ENCODE measurements around the gene KLHDC10. TPM values are rescaled to one million over a fixed set of nuclear protein-coding genes. Genes with fewer than 3 reads are reported as not detected.

Gene KLHDC10
- total and polyA plus RNA-seq, 2 of the 13 experiments (the other 11 are each of a cell fraction or from before 2014, with no cell fraction given), result 11.9 to 21.6 TPM

DNA sequence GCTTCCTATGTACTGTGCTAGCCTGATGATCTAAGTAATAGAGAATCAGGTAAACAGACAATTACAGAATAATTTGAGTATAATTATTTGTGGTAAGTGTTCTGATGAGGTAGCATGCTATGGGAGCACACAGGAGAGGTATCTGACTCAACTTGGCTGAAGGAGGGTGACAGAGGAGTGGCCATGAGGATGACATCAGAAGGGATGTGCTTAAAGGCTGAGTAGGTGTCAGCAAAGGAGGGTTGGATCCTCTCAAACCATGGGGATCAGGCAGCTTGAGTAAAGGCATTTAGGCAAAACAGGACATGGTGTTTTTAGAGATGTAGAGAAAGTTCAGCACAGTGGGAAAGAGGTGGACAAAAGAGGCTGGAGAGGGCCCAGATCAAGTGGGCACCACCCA, 29.0 kb downstream of the KLHDC10 start:
- ATAC-seq, result no peak
- no peak for FAIRE-seq
- H2AFZ ChIP-seq (ENCODE audit: low read length), result no peak overlapping the region
- ChIA-PET CTCF (ENCODE audit: low intra/inter-chr PET ratio, low total read pairs) (no interaction called here), POLR2A (no interaction called here)
- H3K4me1 ChIP-seq (ENCODE audit: insufficient read depth, low read length), result no peaks in the 10 kb centered on the region
- H4K20me1 ChIP-seq (ENCODE audit: insufficient read depth, low read length), result no peaks in the 10 kb centered on the region
- no TSS peak for BruUV-seq (replicated peaks)
- in situ Hi-C loops (cut with HindIII; ENCODE audit: extremely low pct_ligation_motif_present, low pct_unique_long_range_greater_than_20kb) (no loop called here), intact Hi-C loops (cut with micrococcal nuclease; ENCODE audit: unreplicated experiment) (no loop called here)
- H3K9ac ChIP-seq (ENCODE audit: insufficient read depth, low read depth, low read length), result no peak overlapping the region
- H3K4me3 ChIP-seq (replicated peaks in 1 of 3; ENCODE audit: insufficient read depth in 1 of 3, low read depth in 2 of 3, low read length in 3 of 3), result no peak overlapping the region
- DNase-seq (ENCODE audit: low spot score), result no peak
- no peak overlapping the region for H3K27ac ChIP-seq (ENCODE audit: extremely low read length, insufficient read depth, low read length)
- no peak for TF ChIP-seq ZNF563 (CRISPR knock-in tag; IDR thresholded peaks at IDR 0.05)
- TF ChIP-seq, protein P1, sequence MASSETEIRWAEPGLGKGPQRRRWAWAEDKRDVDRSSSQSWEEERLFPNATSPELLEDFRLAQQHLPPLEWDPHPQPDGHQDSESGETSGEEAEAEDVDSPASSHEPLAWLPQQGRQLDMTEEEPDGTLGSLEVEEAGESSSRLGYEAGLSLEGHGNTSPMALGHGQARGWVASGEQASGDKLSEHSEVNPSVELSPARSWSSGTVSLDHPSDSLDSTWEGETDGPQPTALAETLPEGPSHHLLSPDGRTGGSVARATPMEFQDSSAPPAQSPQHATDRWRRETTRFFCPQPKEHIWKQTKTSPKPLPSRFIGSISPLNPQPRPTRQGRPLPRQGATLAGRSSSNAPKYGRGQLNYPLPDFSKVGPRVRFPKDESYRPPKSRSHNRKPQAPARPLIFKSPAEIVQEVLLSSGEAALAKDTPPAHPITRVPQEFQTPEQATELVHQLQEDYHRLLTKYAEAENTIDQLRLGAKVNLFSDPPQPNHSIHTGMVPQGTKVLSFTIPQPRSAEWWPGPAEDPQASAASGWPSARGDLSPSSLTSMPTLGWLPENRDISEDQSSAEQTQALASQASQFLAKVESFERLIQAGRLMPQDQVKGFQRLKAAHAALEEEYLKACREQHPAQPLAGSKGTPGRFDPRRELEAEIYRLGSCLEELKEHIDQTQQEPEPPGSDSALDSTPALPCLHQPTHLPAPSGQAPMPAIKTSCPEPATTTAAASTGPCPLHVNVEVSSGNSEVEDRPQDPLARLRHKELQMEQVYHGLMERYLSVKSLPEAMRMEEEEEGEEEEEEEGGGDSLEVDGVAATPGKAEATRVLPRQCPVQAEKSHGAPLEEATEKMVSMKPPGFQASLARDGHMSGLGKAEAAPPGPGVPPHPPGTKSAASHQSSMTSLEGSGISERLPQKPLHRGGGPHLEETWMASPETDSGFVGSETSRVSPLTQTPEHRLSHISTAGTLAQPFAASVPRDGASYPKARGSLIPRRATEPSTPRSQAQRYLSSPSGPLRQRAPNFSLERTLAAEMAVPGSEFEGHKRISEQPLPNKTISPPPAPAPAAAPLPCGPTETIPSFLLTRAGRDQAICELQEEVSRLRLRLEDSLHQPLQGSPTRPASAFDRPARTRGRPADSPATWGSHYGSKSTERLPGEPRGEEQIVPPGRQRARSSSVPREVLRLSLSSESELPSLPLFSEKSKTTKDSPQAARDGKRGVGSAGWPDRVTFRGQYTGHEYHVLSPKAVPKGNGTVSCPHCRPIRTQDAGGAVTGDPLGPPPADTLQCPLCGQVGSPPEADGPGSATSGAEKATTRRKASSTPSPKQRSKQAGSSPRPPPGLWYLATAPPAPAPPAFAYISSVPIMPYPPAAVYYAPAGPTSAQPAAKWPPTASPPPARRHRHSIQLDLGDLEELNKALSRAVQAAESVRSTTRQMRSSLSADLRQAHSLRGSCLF (CRISPR knock-in tag; IDR thresholded peaks at IDR 0.05; ENCODE audit: borderline replicate concordance), result no peak
- no peaks in the 10 kb centered on the region for H3K27me3 ChIP-seq (ENCODE audit: control insufficient read depth in 1 of 2, insufficient read depth in 2 of 2, low read length in 2 of 2)
- no peaks in the 10 kb centered on the region for H3K36me3 ChIP-seq (replicated peaks in 1 of 2; ENCODE audit: control insufficient read depth in 1 of 2, insufficient read depth in 2 of 2, low read length in 2 of 2)
- no peak overlapping the region for H3K4me2 ChIP-seq (ENCODE audit: low read depth, low read length)
- H3K79me2 ChIP-seq (ENCODE audit: insufficient read depth, low read length), result peaks cover 4% of the 10 kb centered on the region
- no peaks in the 10 kb centered on the region for H3K9me3 ChIP-seq (ENCODE audit: low read length)

GRCh38 chr7:130102588-130102987, 32.3 kb downstream of the KLHDC10 start:
- DNase-seq (ENCODE audit: low spot score) (no peak), FAIRE-seq (no peak), ATAC-seq (no peak)
- Histone ChIP-seq H3K4me3 (replicated peaks in 1 of 3; ENCODE audit: insufficient read depth in 1 of 3, low read depth in 2 of 3, low read length in 3 of 3) (no peak overlapping the region), H3K27ac (ENCODE audit: extremely low read length, insufficient read depth, low read length) (no peak overlapping the region), H3K27me3 (ENCODE audit: control insufficient read depth in 1 of 2, insufficient read depth in 2 of 2, low read length in 2 of 2) (no peaks in the 10 kb centered on the region), H3K4me2 (ENCODE audit: low read depth, low read length) (no peak overlapping the region), H3K79me2 (ENCODE audit: insufficient read depth, low read length) (no peaks in the 10 kb centered on the region), H3K9me3 (ENCODE audit: low read length) (no peaks in the 10 kb centered on the region), H2AFZ (ENCODE audit: low read length) (no peak overlapping the region), H3K36me3 (replicated peaks in 1 of 2; ENCODE audit: control insufficient read depth in 1 of 2, insufficient read depth in 2 of 2, low read length in 2 of 2) (no peaks in the 10 kb centered on the region), H3K4me1 (ENCODE audit: insufficient read depth, low read length) (no peaks in the 10 kb centered on the region), H3K9ac (ENCODE audit: insufficient read depth, low read depth, low read length) (no peak overlapping the region), H4K20me1 (ENCODE audit: insufficient read depth, low read length) (no peaks in the 10 kb centered on the region)
- WGBS (ENCODE audit: low lambda C conversion rate), result 90% methylated on average over 6 of the region's 6 CpGs
- in situ Hi-C loops (cut with HindIII; ENCODE audit: extremely low pct_ligation_motif_present, low pct_unique_long_range_greater_than_20kb), result no loop called here
- no TSS peak for BruUV-seq (replicated peaks)
- intact Hi-C loops (cut with micrococcal nuclease; ENCODE audit: unreplicated experiment), result no loop called here
- POLR2A ChIA-PET, result no interaction called here
- CTCF ChIA-PET (ENCODE audit: low intra/inter-chr PET ratio, low total read pairs), result no interaction called here
- TF ChIP-seq TAF15 (IDR thresholded peaks at IDR 0.05; ENCODE audit: low read depth, low read length, poor library complexity, severe bottlenecking), result no peak
- TF ChIP-seq ZNF83 (CRISPR knock-in tag; IDR thresholded peaks at IDR 0.05; ENCODE audit: borderline replicate concordance), result no peak
- no peak for TF ChIP-seq ZSCAN12 (CRISPR knock-in tag; IDR thresholded peaks at IDR 0.05)
- no peak for TF ChIP-seq SRSF9 (IDR thresholded peaks at IDR 0.05; ENCODE audit: borderline replicate concordance, insufficient read depth, low read depth, low read length, poor library complexity, severe bottlenecking)
- no peak for TF ChIP-seq HES4 (CRISPR knock-in tag; IDR thresholded peaks at IDR 0.05; ENCODE audit: borderline replicate concordance)
- TF ChIP-seq THRA (CRISPR knock-in tag; IDR thresholded peaks at IDR 0.05; ENCODE audit: borderline replicate concordance), result no peak
- TF ChIP-seq, protein P2, sequence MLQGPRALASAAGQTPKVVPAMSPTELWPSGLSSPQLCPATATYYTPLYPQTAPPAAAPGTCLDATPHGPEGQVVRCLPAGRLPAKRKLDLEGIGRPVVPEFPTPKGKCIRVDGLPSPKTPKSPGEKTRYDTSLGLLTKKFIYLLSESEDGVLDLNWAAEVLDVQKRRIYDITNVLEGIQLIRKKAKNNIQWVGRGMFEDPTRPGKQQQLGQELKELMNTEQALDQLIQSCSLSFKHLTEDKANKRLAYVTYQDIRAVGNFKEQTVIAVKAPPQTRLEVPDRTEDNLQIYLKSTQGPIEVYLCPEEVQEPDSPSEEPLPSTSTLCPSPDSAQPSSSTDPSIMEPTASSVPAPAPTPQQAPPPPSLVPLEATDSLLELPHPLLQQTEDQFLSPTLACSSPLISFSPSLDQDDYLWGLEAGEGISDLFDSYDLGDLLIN (CRISPR knock-in tag; IDR thresholded peaks at IDR 0.05; ENCODE audit: borderline replicate concordance), result no peak
- TF ChIP-seq U2AF1 (optimal IDR thresholded peaks at IDR 0.05; ENCODE audit: low read depth, low read length), result no peak
- TF ChIP-seq ZNF746 (CRISPR knock-in tag; IDR thresholded peaks at IDR 0.05), result no peak
- TF ChIP-seq NCOA1 (CRISPR knock-in tag; IDR thresholded peaks at IDR 0.05), result no peak
